AG08396 (cell line): Measurements from ENCODE around the gene RPL7L1.
"Not testable (repeated sequence)": the region's sequence is repeated elsewhere in the genome, so short reads cannot be mapped to it uniquely, and the experiment has no call there.

Experiments
- DNase-seq: peaks from one replicate; pipeline ENCODE4 v3.0.0; 2012; ENCODE audit warnings: low spot score, mixed read lengths

Gene RPL7L1

DNA sequence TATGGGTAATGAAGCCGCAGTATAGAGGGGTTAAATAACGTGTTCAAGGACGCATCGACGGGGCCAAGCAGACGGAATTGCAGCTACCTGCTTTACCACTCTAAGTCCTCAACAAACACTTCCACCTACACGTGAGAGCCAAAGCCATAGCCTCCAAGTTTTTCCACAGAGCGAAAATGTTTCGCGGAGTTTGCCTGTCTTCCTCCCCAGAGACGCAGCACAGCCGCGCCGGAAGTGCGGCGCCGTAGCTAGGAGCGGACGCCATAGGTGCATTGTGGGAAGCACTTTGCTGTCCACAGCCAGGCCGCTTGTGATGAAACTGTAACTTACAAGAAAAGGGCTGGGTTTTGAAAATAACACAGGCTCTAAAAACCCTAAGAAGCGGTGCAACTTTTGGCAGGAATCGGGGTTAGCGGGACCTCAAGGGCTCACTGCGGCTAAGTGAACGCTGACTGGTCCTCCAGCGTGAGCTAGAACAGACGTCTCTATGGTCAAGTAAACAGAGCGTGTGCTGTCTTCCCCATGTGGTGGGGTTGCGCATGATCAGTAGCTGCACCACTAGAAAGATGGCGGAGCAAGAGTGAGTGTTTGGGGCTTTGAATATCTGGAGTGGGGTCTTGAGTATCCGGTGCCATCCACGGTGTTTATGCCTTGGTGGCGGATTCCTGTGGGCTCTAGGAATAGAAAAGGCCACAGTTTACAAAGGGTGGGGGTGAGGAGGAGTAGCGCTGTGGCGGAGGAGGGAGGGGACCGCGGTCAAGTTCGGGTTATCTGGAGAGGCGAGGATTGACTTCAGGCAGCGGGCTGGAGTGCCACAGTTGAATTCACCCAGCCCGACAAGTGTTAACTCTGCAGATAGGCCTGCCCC is at the start of gene RPL7L1:
RPL7L1 (plus strand) TSS at position 245 of the 868 bp plus-strand sequence; CDS start at position 540, 295 bp downstream.
- DNase-seq: peak; percentile 68

DNA sequence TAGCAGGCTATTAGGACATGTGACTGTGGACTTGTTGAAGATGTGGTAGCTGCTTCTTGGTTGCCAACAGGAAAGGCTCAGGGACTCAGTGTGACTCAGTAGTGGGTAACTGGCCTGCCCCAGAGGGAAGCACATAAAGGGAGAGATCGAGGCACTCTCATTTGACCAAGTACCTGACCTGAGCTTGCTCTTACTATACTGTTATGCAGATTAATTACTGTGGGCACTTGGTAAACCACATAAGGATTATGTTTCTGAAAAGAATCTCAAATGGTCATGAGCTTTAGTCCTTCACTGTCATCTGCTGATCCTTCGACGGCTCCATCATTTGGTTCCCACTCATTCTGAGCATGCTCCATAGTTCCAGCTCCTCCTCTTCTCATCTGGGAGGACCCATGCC is 48.2 kb upstream of the RPL7L1 start:
- DNase-seq: no peak

GRCh38 chr6:42834056-42834455 is 45.4 kb upstream of the RPL7L1 start:
- no peak for DNase-seq

DNA sequence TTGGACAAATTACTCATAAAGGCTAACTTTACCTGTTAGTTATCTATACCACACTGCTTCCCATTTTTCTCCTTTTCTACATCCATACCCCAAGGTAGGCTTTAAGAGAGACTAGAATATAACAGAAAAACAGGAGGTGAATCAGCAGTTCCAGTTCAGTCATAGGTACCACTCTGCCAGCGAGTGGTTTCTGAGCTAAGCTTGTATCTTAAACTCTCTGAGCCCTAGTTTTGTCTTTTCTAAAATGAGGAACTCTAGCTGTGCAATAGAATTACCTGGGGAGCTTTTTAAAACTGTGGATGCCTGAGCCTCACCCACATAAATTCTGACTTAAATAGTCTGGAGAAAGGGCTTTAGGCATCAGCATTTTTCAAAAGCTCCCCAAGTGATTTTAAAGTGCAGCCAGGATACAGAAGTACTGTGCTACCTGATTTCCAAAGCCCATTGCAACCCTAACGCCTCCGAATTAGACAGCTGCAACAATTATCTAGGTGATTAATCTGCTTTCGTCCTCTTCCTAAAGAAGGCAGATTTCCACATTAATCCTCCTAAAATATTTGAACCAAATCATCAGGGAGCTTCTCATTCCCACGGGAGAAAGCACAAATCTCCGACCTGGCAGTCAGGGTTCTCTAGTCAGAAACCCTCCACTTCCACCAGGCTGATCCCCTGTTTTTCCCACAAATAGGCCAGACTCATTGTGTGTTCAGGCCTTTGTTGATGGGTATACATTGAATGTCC is 37.4 kb upstream of the RPL7L1 start:
- DNase-seq: no peak

- no peak for DNase-seq
Observed at GRCh38 chr6:42845327-42845694, 34.1 kb upstream of the RPL7L1 start.

DNA sequence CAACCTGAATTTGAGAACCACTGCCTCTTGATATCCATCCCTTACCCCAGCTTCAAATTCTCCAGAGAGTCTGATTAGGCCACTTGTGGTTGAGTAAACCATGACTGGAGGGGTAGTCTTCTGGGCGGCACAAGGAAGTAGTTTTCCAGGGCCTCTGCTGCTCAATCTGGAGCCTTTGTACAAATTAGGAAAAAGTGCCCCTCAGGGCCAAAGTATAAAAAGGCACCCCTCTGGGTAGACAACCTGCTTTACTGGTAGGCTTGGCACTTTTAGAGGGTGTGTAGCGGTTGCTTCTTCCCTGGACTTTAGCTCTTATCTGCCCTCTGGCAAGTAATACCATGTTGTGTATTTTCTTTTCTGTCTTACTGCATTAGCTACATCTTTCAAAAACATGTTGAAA is 32.9 kb upstream of the RPL7L1 start:
- no peak for DNase-seq

DNA sequence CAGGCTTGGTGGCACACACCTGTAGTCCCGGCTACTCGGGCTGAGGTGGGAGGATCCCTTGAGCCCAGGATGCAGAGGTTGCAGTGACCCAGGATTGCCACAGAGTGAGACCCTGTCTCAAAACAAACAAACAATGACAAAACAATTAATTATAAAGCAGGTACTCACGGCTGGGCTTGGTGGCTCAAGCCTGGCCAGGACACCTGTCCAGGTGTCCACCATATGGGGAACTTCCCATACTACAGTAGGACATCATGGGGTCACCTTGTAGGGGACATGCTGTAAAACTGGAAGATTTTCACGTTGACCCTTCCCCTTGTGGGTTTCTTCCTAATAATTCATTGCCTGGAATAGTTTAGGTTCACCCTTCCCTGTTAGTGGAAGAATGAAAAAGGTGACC is 30.7 kb upstream of the RPL7L1 start:
- DNase-seq: no peak

- no peak for DNase-seq
Observed at GRCh38 chr6:42851599-42851998, 27.8 kb upstream of the RPL7L1 start.

- DNase-seq: no peak
Observed at GRCh38 chr6:42860036-42860435, 19.4 kb upstream of the RPL7L1 start.

DNA sequence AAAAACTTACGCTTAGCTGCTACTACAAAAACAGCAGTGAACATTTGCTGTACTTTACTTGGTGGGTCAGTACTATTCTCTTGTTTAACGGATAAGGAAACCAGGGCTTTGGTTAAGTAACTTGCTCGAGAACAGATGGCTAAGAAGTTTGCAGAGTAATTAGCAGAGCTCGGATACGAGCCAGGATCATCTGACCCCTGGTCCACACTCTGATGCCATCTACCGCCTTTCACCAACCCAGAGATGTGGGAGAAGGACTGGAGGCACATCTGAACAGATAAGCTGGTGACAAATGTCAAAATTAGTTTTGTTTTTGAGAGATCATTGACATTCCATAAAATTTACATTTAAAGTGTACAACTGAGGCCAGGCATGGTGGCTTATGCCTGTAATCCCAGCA is 18.9 kb upstream of the RPL7L1 start:
- no peak for DNase-seq

GRCh38 chr6:42864602-42865001 is 14.8 kb upstream of the RPL7L1 start:
- DNase-seq: peak; percentile 22

DNA sequence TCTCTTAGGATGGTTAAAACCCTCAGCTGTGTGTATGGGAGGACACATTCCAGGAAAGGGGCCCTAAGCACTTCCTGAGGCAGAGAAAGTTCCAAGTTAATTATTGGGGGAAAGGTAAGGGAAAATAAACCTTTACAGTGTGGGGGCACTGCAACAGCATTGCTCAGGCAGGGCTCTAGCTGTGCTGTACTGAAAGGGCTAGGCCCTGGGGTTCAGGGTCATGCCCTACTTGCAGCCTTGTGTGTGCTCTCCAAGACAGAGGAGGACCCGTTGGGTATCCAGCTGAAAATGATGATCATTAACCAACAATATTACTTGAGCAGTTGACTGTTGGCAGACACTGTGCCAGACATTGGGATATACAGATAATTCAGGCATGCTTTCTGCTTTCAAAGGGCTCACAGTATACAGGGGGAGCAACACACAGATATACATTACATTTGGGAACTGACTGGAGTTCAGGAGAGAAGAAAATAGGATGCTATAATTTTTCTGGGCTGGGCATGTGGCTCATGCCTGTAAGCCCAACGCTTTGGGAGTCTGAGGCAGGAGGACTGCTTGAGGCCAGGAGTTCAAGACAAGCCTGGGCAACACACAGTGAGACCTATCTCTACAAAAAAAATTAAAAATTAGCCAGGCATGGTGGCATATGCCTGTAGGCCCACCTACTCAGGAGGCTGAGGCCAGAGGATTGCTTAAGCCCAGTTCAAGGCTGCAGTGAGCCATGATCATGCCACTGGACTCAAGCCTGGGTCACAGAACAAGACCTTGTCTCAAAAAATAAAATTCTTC is 9.1 kb upstream of the RPL7L1 start:
- no peak for DNase-seq

- DNase-seq: no peak
Observed at GRCh38 chr6:42871711-42872110, 7.7 kb upstream of the RPL7L1 start.

- no peak for DNase-seq
Observed at GRCh38 chr6:42873313-42873712, 6.1 kb upstream of the RPL7L1 start.

GRCh38 chr6:42877695-42878094 is 1.7 kb upstream of the RPL7L1 start:
- DNase-seq: no peak

DNA sequence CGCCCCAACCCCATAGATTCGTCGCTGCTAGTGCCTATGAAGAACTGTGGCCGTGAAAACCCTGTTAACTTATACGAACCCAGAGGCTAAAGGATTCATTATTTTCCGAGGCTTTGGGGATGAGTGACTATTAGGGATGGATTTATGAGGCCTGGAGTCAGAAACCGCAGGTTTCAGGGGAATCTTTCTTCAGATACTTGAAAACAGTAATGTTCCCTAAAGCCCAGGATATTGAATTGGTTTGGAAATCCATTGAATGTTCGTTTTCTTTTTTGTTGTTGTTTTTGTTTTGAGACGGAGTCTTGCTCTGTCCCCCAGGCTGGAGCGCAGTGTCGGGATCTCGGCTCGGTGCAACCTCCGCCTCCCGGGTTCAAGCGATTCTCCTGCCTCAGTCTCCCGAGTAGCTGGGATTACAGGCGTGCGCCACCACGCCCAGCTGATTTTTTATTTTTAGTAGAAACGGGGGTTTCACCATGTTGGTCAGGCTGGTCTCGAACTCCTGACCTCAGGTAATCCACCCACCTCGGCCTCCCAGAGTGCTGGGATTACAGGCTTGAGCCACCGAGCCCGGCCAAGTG is 913 bp downstream of the RPL7L1 start:
- DNase-seq: not testable (repeated sequence)

- not testable (repeated sequence) for DNase-seq
Observed at GRCh38 chr6:42880871-42881270, 1.5 kb downstream of the RPL7L1 start.

- DNase-seq: no peak
Observed at GRCh38 chr6:42885702-42886101, 6.3 kb downstream of the RPL7L1 start.

DNA sequence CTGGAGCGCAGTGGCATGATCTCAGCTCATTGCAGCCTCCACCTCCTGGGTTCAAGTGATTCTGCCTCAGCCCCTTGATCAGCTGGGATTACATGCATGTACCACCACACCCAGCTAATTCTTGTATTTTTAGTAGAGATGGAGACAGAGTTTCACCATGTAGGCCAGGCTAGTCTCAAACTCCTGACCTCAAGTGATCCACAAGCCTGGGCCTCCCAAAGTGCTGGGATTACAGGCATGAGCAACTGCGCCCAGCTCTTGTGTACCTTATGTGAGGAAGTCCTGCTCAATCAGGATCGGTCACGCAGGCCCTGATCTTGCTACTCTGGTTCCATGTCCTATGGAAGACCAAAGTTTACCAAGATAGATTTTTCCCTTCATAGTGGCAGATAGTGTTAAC is 8.8 kb downstream of the RPL7L1 start:
- DNase-seq: not testable (repeated sequence)

DNA sequence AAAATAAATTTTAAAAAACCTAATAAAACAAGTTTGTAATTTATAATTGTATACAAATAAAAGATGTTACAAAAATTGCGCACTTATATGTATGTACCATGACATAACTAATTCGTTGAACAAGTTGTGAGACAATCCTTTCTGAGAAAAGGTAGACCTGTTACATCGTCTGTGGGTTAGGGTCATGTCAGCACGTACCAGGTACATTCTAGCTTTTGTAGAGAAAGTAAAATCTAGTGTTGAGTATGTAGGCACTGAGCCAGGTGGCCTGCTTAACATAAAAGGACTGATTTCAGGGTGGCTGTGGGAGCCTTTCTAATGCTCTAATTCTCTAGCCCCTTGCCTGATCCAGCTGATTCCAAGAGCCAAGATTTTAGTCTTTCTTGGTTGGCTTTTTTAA is 10.4 kb downstream of the RPL7L1 start:
- no peak for DNase-seq

- DNase-seq: peak; percentile 94
Observed at GRCh38 chr6:42890311-42891198, 11.1 kb downstream of the RPL7L1 start.
